ENCODE data around the gene NKAIN4.

DNA sequence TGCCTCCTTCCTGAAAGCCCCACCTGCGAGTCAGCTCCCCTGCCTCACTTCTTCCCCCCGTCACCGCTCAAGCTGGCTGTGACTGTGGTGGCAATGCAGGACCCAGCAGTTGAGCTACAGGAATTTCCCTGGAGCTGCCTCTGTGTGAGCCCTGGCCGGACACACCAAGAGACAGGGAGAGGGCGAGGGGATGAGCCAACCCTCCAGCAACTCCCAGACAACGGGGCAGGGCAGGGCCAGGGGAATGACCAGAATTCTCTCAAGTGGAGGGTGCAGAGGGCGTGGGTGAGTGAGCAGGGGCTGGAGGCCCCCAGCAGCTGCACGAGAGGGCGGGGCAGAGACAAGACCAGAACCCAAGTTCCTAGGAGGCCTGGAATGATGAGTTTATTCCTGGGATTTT lies 13.4 kb upstream of the NKAIN4 start:
- TF ChIP-seq CTCF (IDR thresholded peaks at IDR 0.05; ENCODE audit: low read length): no peak
- no peak for TF ChIP-seq EZH2phosphoT487 (IDR thresholded peaks at IDR 0.05; ENCODE audit: low read length)
